Measurements from ENCODE around the gene DPRX. TPM values are rescaled to one million over a fixed set of nuclear protein-coding genes. Genes with fewer than 3 reads are reported as not detected.
"Not testable (repeated sequence)": the region's sequence is repeated elsewhere in the genome, so short reads cannot be mapped to it uniquely, and the experiment has no call there.

DPRX gene
- total RNA-seq, 1 experiment from 2014 or later, result not detected

GRCh38 chr19:53646144-53646543 is 14.3 kb downstream of the DPRX start:
- DNase-seq (ENCODE audit: low read depth), result no peak

GRCh38 chr19:53647350-53647749 is 15.6 kb downstream of the DPRX start:
- DNase-seq (ENCODE audit: low read depth), result no peak

GRCh38 chr19:53647792-53648191 is 16.0 kb downstream of the DPRX start:
- no peak for DNase-seq (ENCODE audit: low read depth)

GRCh38 chr19:53649746-53650593 is 18.2 kb downstream of the DPRX start:
- no peak for DNase-seq (ENCODE audit: low read depth)

- no peak for DNase-seq (ENCODE audit: low read depth)
Observed at GRCh38 chr19:53652476-53652875, 20.7 kb downstream of the DPRX start.

- DNase-seq (ENCODE audit: low read depth), result peak; percentile 4
Observed at GRCh38 chr19:53655042-53655665, 23.4 kb downstream of the DPRX start.

GRCh38 chr19:53657330-53657729 is 25.5 kb downstream of the DPRX start:
- no peak for DNase-seq (ENCODE audit: low read depth)

GRCh38 chr19:53657778-53658177 is 26.0 kb downstream of the DPRX start:
- no peak for DNase-seq (ENCODE audit: low read depth)

- DNase-seq (ENCODE audit: low read depth), result peak; percentile 4
Observed at GRCh38 chr19:53659292-53659691, 27.5 kb downstream of the DPRX start.

- DNase-seq (ENCODE audit: low read depth), result no peak
Observed at GRCh38 chr19:53660584-53660983, 28.8 kb downstream of the DPRX start.

- no peak for DNase-seq (ENCODE audit: low read depth)
Observed at GRCh38 chr19:53662209-53662608, 30.4 kb downstream of the DPRX start.

- DNase-seq (ENCODE audit: low read depth), result no peak
Observed at GRCh38 chr19:53664152-53664551, 32.4 kb downstream of the DPRX start.

GRCh38 chr19:53664760-53665159 is 33.0 kb downstream of the DPRX start:
- no peak for DNase-seq (ENCODE audit: low read depth)

GRCh38 chr19:53666331-53666730 is 34.5 kb downstream of the DPRX start:
- DNase-seq (ENCODE audit: low read depth), result not testable (repeated sequence)

GRCh38 chr19:53668804-53669203 is 37.0 kb downstream of the DPRX start:
- DNase-seq (ENCODE audit: low read depth), result not testable (repeated sequence)

GRCh38 chr19:53670345-53670744 is 38.5 kb downstream of the DPRX start:
- no peak for DNase-seq (ENCODE audit: low read depth)

- no peak for DNase-seq (ENCODE audit: low read depth)
Observed at GRCh38 chr19:53671663-53672062, 39.9 kb downstream of the DPRX start.

Other genes starting within 250 kb of the DPRX start
- gene ZNF765, start 236.8 kb upstream of the DPRX start, total RNA-seq (2014; rRNA removed), result 11.3 and 15.8 TPM in 2 replicates
- 11.8 and 16.1 TPM in 2 replicates for gene ZNF761, start 200.0 kb upstream of the DPRX start, total RNA-seq (2014; rRNA removed)
- gene ZNF813, start 164.3 kb upstream of the DPRX start, total RNA-seq (2014; rRNA removed), result 3.5 and 5.7 TPM in 2 replicates
- gene ZNF331, start 93.9 kb upstream of the DPRX start, total RNA-seq (2014; rRNA removed), result 12.6 and 16.1 TPM in 2 replicates
- not detected in 2 replicates for gene NLRP12, start 192.3 kb downstream of the DPRX start, total RNA-seq (2014; rRNA removed)
- gene MYADM, start 235.9 kb downstream of the DPRX start, total RNA-seq (2014; rRNA removed), result 39.7 and 39.9 TPM in 2 replicates